GM19395 (cell line): Measurements from ENCODE around the gene NEURL4.
"Not testable (repeated sequence)": the region's sequence is repeated elsewhere in the genome, so short reads cannot be mapped to it uniquely, and the experiment has no call there.

ENCODE experiments used
- ATAC-seq: cut with Tn5 transposase; IDR thresholded peaks from one replicate; pipeline ENCODE4 v1.9.1; 2021; ENCODE audit warnings: mild to moderate bottlenecking, moderate library complexity; ENCODE audit not compliant: unreplicated experiment

Gene NEURL4

DNA sequence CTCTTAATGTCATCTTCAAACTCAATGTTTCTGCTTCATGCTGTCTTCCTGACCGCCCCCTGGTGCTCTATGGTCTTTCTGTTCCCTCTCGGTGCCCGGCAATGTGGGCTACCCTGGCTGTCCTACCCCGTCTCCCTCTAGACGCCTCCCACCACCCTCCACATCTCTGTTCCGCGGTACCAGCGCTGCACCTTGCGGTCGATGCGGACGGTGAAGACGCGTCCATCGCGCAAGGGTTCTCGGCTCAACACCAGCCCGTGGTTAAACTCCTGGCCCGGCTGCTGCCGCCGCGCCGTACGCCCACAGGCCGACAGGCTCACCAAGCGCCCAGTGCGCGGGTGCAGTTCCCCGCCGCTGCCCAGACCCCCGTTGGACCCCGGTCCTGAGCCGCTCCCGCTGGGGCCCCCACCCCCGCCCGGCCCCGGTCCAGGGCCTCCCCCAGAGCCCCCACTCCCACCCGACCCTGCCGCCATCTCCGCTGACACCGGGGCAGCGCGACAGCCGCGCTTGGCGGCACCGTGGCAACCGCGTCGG lies at the start of gene NEURL4:
Gene NEURL4 (minus strand): TSS at position 496 of the 534 bp plus-strand sequence. CDS start 23 bp downstream, at position 473.
- peak; percentile 13 for ATAC-seq

- no peak for ATAC-seq
These were observed 45.2 kb upstream of the NEURL4 start for GRCh38 chr17:7374353-7374752.

GRCh38 chr17:7370853-7371252 lies 41.7 kb upstream of the NEURL4 start:
- no peak for ATAC-seq

DNA sequence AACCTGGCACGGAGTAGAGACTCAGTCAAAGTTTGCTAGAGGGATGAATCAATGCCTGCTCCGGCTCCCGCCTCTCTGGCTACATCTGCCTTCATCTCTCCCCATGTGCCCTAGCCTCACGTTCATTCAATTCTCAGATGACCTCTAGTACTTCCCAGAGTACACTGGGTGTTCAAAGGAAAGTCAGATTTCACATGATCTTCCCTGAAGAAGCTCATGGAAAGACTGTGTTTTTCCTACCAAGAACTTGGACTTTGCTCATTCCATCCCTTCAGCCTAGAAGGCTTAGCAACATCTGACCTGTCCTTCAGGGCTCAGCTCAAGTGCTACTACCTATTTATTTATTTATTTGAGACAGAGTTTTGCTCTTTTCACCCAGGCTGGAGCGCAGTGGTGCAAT lies 40.7 kb upstream of the NEURL4 start:
- no peak for ATAC-seq

- not testable (repeated sequence) for ATAC-seq
These were observed 39.5 kb upstream of the NEURL4 start for GRCh38 chr17:7368599-7368994.

- ATAC-seq: no peak
These were observed 38.9 kb upstream of the NEURL4 start for GRCh38 chr17:7367918-7368598.

DNA sequence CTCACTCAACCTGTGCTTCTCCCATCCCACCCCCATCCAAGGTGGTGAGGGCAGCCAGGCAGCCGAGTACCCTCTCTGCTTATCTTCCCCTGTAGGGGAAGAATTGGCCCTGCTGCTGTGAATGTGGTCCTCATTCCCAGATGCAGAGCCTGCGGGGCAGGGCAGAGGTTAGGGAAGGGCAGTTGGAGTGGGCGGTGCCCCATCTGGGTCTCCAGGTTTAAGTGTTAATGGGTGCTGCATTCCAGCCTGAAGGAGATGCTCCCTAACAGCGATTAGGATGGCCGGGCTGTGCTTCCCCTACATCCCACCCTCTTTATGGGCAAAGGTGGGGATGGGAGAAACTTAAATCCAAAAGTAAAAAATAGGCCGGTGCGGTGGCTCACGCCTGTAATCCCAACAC lies 37.9 kb upstream of the NEURL4 start:
- no peak for ATAC-seq

DNA sequence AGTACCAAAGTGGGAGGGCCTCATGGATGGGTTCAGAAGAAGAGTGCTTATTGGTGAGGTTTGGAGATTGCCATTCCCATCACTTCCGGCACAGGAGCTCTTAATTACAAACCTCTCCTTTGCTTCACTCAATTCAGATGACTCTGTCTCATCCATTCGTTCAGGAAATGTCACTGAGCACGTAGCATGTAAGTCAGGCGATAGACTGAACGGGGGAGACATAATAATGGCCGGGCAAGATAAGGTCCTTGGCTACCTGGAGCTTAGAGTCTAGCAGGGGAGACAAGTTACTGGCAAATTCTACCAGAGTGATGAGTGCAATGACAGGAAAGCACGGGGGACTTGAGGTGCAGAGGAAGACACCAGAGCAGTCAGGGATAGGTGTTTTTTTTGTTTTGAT lies 36.8 kb upstream of the NEURL4 start:
- not testable (repeated sequence) for ATAC-seq

- no peak for ATAC-seq
These were observed 34.2 kb upstream of the NEURL4 start for GRCh38 chr17:7363311-7363710.

GRCh38 chr17:7361906-7362305 lies 32.8 kb upstream of the NEURL4 start:
- ATAC-seq: no peak

DNA sequence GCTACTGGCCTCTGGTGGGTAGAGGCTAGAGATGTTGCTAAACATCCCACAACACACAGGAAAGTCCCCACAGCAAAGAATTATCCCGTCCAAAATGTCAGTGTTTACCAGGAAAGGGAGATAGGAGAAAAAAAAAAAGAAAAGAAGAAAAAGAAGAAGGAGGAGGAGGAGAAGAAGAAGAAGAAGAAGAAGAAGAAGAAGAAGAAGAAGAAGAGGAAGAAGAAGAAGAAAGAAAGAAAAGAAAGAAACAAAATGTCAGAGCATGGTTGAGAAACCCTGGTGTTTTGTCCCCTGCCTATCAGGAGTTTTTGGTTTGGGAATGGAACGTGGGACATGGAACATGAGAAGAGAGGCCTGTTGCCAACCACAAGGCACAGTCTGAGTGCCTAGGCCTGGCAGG lies 28.2 kb upstream of the NEURL4 start:
- ATAC-seq: no peak

- ATAC-seq: no peak
These were observed 27.6 kb upstream of the NEURL4 start for GRCh38 chr17:7356756-7357155.

GRCh38 chr17:7356072-7356549 lies 27.0 kb upstream of the NEURL4 start:
- ATAC-seq: no peak

DNA sequence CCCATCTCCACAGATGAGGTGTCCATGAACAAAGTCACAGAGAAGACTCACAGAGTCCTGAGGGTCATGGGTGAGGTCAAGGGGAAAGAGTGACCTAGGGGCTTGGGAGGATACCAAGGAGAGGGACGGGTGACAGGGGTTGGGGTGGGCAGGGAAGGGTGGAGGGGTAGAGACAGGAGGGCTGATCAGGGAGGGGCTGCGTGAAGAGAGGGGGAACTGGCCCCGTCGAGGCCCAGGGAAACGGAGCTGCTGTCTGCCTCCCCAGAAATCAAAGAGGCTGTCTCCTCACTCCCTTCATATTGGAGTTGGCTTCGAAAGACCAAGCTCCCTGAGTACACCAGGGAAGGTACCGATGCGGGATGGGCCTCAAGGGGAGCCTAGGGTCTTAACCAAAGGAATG lies 26.4 kb upstream of the NEURL4 start:
- ATAC-seq: no peak

DNA sequence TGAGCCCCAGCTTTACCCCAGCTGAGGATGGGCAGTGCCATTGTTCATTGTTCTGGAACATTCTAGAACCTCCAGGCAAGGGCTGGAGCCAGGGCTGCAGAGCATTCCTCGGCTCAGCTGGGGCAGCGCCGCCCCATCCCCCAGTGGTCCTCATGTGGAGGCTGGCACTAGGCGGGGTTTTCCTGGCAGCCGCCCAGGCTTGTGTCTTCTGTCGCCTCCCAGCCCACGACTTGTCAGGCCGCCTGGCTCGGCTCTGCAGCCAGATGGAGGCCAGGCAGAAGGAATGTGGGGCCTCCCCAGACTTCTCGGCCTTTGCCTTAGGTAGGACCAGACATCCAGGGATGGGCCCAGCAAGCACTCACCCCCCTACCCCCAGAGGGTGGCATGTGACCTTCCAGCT lies 25.9 kb upstream of the NEURL4 start, which contains the start of gene TMEM95:
Gene TMEM95 (plus strand): TSS at position 104 of the 400 bp plus-strand sequence. CDS start 49 bp downstream, at position 153.
- ATAC-seq: no peak

GRCh38 chr17:7354262-7354843 lies 25.2 kb upstream of the NEURL4 start:
- ATAC-seq: no peak

DNA sequence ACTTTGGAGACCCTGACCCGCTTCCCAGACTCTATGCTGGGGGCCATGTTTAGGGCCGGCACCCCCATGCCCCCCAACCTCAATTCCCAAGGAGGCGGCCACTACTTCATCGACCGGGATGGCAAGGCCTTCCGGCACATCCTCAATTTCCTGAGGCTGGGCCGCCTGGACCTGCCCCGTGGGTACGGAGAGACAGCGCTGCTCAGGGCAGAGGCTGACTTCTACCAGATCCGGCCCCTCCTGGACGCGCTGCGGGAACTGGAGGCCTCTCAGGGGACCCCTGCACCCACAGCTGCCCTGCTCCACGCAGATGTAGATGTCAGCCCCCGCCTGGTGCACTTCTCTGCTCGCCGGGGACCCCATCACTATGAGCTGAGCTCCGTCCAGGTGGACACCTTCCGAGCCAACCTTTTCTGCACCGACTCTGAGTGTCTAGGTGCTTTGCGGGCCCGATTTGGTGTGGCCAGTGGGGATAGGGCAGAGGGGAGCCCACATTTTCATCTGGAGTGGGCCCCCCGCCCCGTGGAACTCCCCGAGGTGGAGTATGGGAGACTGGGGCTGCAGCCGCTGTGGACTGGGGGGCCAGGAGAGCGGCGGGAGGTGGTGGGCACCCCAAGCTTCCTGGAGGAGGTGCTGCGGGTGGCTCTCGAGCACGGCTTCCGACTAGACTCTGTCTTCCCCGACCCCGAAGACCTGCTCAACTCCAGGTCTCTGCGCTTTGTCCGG lies 23.9 kb upstream of the NEURL4 start:
- ATAC-seq: no peak

DNA sequence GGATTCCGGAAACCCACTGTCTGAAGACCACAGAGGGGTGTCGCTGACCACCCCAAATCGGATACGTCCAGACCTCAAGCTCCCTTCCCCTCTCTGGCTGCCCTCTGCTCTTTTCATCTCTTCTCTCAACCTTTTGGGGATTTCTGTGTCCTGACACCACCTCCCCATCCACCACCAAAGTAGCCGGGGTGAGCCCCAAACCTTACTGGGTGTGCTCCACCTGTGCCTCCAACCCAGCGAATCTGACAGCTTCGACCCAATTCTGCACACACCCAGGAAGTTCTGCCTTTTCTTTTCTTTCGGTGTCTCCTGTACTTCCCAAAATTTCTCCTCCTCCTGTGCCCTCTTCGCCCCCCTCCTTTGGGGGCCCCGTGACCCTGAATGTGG lies 23.4 kb upstream of the NEURL4 start:
- no peak for ATAC-seq

- peak; percentile 66 for ATAC-seq
These were observed 22.7 kb upstream of the NEURL4 start, which contains the start of gene KCTD11 for GRCh38 chr17:7351665-7352502. TSS of gene KCTD11 (plus strand) at chr17:7352162.

- no peak for ATAC-seq
These were observed 19.5 kb upstream of the NEURL4 start for GRCh38 chr17:7348478-7349242.
